Upper lobe of left lung (tissue), 4 donors: Measurements from ENCODE around the gene AWAT2.

Experiments
- CTCF ChIP-seq, 6 experiments: fragments of 450-650 bp in 4 of 6; fragments of 200-600 bp in 2 of 6; sonication (generic) in 2 of 6; IDR thresholded peaks; one replicate each; pipeline ENCODE4 v1.5.1; 2016 to 2019; ENCODE audit warnings: antibody characterized with exemption in 6 of 6
- POLR2A ChIP-seq, 4 donors: fragments of 450-650 bp; IDR thresholded peaks; one replicate each; pipeline ENCODE4 v1.5.1; 2016 to 2017; ENCODE audit warnings: antibody characterized with exemption in 4 of 4, mild to moderate bottlenecking in 2 of 4
- POLR2AphosphoS5 ChIP-seq, 2 donors: sonication (generic); formaldehyde crosslinking; IDR thresholded peaks; one replicate each; pipeline ENCODE4 v1.5.1; 2017; ENCODE audit warnings: antibody characterized with exemption in 2 of 2

GRCh38 chrX:70025464-70025863, 24.3 kb downstream of the AWAT2 start:
- TF ChIP-seq CTCF (IDR thresholded peaks at IDR 0.05), result no peak
- TF ChIP-seq POLR2AphosphoS5 (IDR thresholded peaks at IDR 0.05), result no peak
- TF ChIP-seq POLR2A (IDR thresholded peaks at IDR 0.05), result no peak
